Measurements from ENCODE around the gene GMNN. TPM values are rescaled to one million over a fixed set of nuclear protein-coding genes. Genes with fewer than 3 reads are reported as not detected.

GMNN gene
- total RNA-seq, 1 donor from 2014 or later: 8.1 TPM

- Histone ChIP-seq H3K27me3 (no peaks in the 10 kb centered on the region), H3K9me3 (no peaks in the 10 kb centered on the region), H3K4me3 (no peak overlapping the region), H3K4me1 (no peaks in the 10 kb centered on the region), H3K27ac (no peak overlapping the region), H3K36me3 (no peaks in the 10 kb centered on the region)
- TF ChIP-seq, protein P1, sequence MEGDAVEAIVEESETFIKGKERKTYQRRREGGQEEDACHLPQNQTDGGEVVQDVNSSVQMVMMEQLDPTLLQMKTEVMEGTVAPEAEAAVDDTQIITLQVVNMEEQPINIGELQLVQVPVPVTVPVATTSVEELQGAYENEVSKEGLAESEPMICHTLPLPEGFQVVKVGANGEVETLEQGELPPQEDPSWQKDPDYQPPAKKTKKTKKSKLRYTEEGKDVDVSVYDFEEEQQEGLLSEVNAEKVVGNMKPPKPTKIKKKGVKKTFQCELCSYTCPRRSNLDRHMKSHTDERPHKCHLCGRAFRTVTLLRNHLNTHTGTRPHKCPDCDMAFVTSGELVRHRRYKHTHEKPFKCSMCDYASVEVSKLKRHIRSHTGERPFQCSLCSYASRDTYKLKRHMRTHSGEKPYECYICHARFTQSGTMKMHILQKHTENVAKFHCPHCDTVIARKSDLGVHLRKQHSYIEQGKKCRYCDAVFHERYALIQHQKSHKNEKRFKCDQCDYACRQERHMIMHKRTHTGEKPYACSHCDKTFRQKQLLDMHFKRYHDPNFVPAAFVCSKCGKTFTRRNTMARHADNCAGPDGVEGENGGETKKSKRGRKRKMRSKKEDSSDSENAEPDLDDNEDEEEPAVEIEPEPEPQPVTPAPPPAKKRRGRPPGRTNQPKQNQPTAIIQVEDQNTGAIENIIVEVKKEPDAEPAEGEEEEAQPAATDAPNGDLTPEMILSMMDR (IDR thresholded peaks at IDR 0.05): no peak
- intact Hi-C loops (cut with DNase I): no loop called here
- no peak for DNase-seq (ENCODE audit: low spot score in 2 of 2)
Observed at GRCh38 chr6:24824142-24824938, 49.6 kb downstream of the GMNN start.

DNA sequence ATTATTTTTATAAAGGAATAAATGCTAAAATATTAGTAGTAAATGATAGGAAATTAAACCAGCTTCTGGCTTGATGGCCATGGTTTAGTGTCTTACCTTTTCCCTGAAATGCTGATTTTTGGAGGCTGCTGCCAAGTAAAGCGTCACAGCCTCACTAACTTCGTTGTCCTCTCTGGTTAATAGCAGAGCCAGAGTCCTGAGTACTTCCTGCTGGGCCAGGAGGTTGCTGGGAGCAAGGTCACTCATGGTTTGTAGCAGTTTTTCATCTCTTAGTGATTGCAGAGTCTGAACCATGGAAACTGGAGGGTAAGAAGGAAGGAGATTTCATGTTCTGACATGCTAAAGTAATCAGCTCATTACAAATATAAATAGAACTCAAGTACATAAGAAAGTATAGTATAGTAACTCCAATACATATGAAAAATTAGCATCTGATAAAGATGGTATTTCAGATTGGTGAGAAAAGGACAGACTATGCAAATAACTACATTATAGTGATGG lies 50.4 kb downstream of the GMNN start:
- intact Hi-C loops (cut with DNase I): no loop called here
- Histone ChIP-seq H3K4me1 (no peaks in the 10 kb centered on the region), H3K4me3 (no peak overlapping the region), H3K36me3 (no peaks in the 10 kb centered on the region), H3K27ac (no peak overlapping the region), H3K27me3 (no peaks in the 10 kb centered on the region), H3K9me3 (no peaks in the 10 kb centered on the region)
- TF ChIP-seq, protein P1 (IDR thresholded peaks at IDR 0.05): no peak
- DNase-seq (ENCODE audit: low spot score in 2 of 2): no peak

GRCh38 chr6:24827162-24827561 lies 52.4 kb downstream of the GMNN start:
- no peaks in the 10 kb centered on the region for H3K36me3 ChIP-seq
- no peaks in the 10 kb centered on the region for H3K9me3 ChIP-seq
- no peak overlapping the region for H3K27ac ChIP-seq
- no peaks in the 10 kb centered on the region for H3K27me3 ChIP-seq
- no peak overlapping the region for H3K4me3 ChIP-seq
- no peak for DNase-seq (ENCODE audit: low spot score in 2 of 2)
- intact Hi-C loops (cut with DNase I): no loop called here
- TF ChIP-seq, protein P1 (IDR thresholded peaks at IDR 0.05): no peak
- H3K4me1 ChIP-seq: no peaks in the 10 kb centered on the region

DNA sequence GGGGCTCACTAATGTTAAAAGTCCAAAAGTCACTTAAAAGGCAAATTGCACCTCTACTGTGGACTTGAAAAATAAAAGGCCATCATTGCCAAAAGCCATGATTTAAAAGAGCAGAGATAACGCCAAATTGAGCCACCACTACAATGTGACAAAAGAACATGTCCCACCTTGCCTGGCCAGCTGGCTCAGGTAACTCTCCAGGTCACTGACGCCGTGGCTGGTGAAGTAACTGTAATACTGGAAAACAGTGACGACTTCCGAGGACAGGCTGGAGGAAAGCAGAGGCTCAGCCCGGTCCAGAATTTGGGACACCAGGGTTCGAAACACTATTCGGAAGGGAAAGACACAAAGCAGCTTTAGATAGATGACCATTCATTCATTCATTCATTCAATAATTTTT lies 53.2 kb downstream of the GMNN start:
- TF ChIP-seq, protein P1 (IDR thresholded peaks at IDR 0.05): no peak

DNA sequence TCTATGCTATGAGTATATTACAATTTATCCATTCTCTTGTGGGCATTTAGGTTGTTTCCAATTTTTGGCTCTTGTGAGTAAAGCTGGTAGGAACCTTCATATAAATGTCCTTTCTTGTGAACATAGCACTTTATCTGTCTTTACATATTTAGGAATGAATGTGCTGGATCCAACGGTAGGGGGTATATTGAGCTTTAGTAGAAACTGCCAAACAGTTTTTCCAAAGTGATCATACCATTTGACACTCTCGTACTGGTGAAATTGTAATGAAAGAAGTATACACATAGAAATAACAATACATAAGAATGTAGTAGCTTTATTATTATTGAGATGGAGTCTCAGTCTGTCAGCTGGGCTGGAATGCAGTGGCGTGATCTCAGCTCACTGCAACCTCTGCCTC lies 54.9 kb downstream of the GMNN start:
- Histone ChIP-seq H3K27ac (no peak overlapping the region), H3K4me1 (no peaks in the 10 kb centered on the region), H3K9me3 (no peaks in the 10 kb centered on the region), H3K36me3 (no peaks in the 10 kb centered on the region), H3K27me3 (no peaks in the 10 kb centered on the region), H3K4me3 (no peak overlapping the region)
- DNase-seq (ENCODE audit: low spot score in 2 of 2): no peak
- TF ChIP-seq, protein P1 (IDR thresholded peaks at IDR 0.05): no peak
- intact Hi-C loops (cut with DNase I): no loop called here

More for the DNA sequence above, 53.2 kb downstream of the GMNN start:
- Histone ChIP-seq H3K9me3 (no peaks in the 10 kb centered on the region), H3K27me3 (no peaks in the 10 kb centered on the region), H3K27ac (no peak overlapping the region), H3K4me3 (no peak overlapping the region), H3K36me3 (no peaks in the 10 kb centered on the region), H3K4me1 (no peaks in the 10 kb centered on the region)
- no peak for DNase-seq (ENCODE audit: low spot score in 2 of 2)
- intact Hi-C loops (cut with DNase I): no loop called here

Measured in ascending aorta (tissue), 2 donors.